ENCODE data around the gene SEMA3G. TPM values are rescaled to one million over a fixed set of nuclear protein-coding genes. Genes with fewer than 3 reads are reported as not detected.

The SEMA3G gene
- polyA plus RNA-seq, 1 donor (not counting 4 experiments of a cell fraction or from before 2014, with no cell fraction given) = 0.07 TPM

- Histone ChIP-seq H3K27ac (ENCODE audit: control insufficient read depth, insufficient read depth, low read length) (no peak overlapping the region), H3K79me2 (ENCODE audit: control insufficient read depth, insufficient read depth, low read length) (no peaks in the 10 kb centered on the region), H2AFZ (ENCODE audit: control insufficient read depth, low read length) (no peak overlapping the region), H3K27me3 (ENCODE audit: control insufficient read depth, extremely low read depth, insufficient read depth, low read length) (no peaks in the 10 kb centered on the region), H3K4me2 (ENCODE audit: control insufficient read depth, extremely low read depth, insufficient read depth, low read depth, low read length) (no peak overlapping the region), H4K20me1 (ENCODE audit: control insufficient read depth, extremely low read depth, insufficient read depth, low read length) (no peaks in the 10 kb centered on the region), H3K9me1 (ENCODE audit: control insufficient read depth, extremely low read depth, insufficient read depth, low read length) (no peaks in the 10 kb centered on the region), H3K4me3 (ENCODE audit: control insufficient read depth in 2 of 3, extremely low read depth in 1 of 3, insufficient read depth in 2 of 3, low read depth in 1 of 3, low read length in 3 of 3) (no peak overlapping the region), H3K9me3 (ENCODE audit: control insufficient read depth, low read depth, low read length) (no peaks in the 10 kb centered on the region), H3K9ac (ENCODE audit: control insufficient read depth, extremely low read depth, insufficient read depth, low read length) (no peak overlapping the region), H3K4me1 (ENCODE audit: control insufficient read depth, extremely low read depth, insufficient read depth, low read length) (peaks cover 17% of the 10 kb centered on the region), H3K36me3 (ENCODE audit: control insufficient read depth in 2 of 2, extremely low read depth in 1 of 2, insufficient read depth in 2 of 2, low read length in 2 of 2) (no peaks in the 10 kb centered on the region)
- no peak for TF ChIP-seq EZH2 (IDR thresholded peaks at IDR 0.05; ENCODE audit: low read length)
- TF ChIP-seq CTCF (optimal IDR thresholded peaks at IDR 0.05 in 1 of 3, IDR thresholded peaks at IDR 0.05 in 1 of 3, conservative IDR thresholded peaks at IDR 0.05 in 1 of 3; ENCODE audit: extremely low read depth in 1 of 3, insufficient read depth in 2 of 3, low read length in 3 of 3) = no peak
- dilution Hi-C loops (cut with MboI; ENCODE audit: extremely low pct_ligation_motif_present, low sequenced_read_pairs) = no loop called here
- no peak for FAIRE-seq
- DNase-seq (ENCODE audit: low read depth, low spot score) = no peak
Observed at GRCh38 chr3:52432691-52433141, 12.2 kb downstream of the SEMA3G start.

- no peak overlapping the region for H3K27ac ChIP-seq (ENCODE audit: control insufficient read depth, insufficient read depth, low read length)
Observed at GRCh38 chr3:52432225-52432624, 12.7 kb downstream of the SEMA3G start.

More at GRCh38 chr3:52432225-52432624, 12.7 kb downstream of the SEMA3G start:
- no peak overlapping the region for H2AFZ ChIP-seq (ENCODE audit: control insufficient read depth, low read length)
- H4K20me1 ChIP-seq (ENCODE audit: control insufficient read depth, extremely low read depth, insufficient read depth, low read length) = no peaks in the 10 kb centered on the region
- H3K4me2 ChIP-seq (ENCODE audit: control insufficient read depth, extremely low read depth, insufficient read depth, low read depth, low read length) = no peak overlapping the region
- FAIRE-seq = no peak
- DNase-seq (ENCODE audit: low read depth, low spot score) = no peak
- dilution Hi-C loops (cut with MboI; ENCODE audit: extremely low pct_ligation_motif_present, low sequenced_read_pairs) = no loop called here
- peaks cover 13% of the 10 kb centered on the region for H3K4me1 ChIP-seq (ENCODE audit: control insufficient read depth, extremely low read depth, insufficient read depth, low read length)
- H3K9ac ChIP-seq (ENCODE audit: control insufficient read depth, extremely low read depth, insufficient read depth, low read length) = no peak overlapping the region
- TF ChIP-seq CTCF (optimal IDR thresholded peaks at IDR 0.05 in 1 of 3, IDR thresholded peaks at IDR 0.05 in 1 of 3, conservative IDR thresholded peaks at IDR 0.05 in 1 of 3; ENCODE audit: extremely low read depth in 1 of 3, insufficient read depth in 2 of 3, low read length in 3 of 3) (no peak), EZH2 (IDR thresholded peaks at IDR 0.05; ENCODE audit: low read length) (no peak)
- no peaks in the 10 kb centered on the region for H3K79me2 ChIP-seq (ENCODE audit: control insufficient read depth, insufficient read depth, low read length)
- H3K27me3 ChIP-seq (ENCODE audit: control insufficient read depth, extremely low read depth, insufficient read depth, low read length) = no peaks in the 10 kb centered on the region
- H3K36me3 ChIP-seq (ENCODE audit: control insufficient read depth in 2 of 2, extremely low read depth in 1 of 2, insufficient read depth in 2 of 2, low read length in 2 of 2) = no peaks in the 10 kb centered on the region
- H3K9me1 ChIP-seq (ENCODE audit: control insufficient read depth, extremely low read depth, insufficient read depth, low read length) = no peaks in the 10 kb centered on the region
- no peak overlapping the region for H3K4me3 ChIP-seq (ENCODE audit: control insufficient read depth in 2 of 3, extremely low read depth in 1 of 3, insufficient read depth in 2 of 3, low read depth in 1 of 3, low read length in 3 of 3)
- no peaks in the 10 kb centered on the region for H3K9me3 ChIP-seq (ENCODE audit: control insufficient read depth, low read depth, low read length)
